HepG2 (cell line): Measurements from ENCODE around the gene CLPTM1. TPM values are rescaled to one million over a fixed set of nuclear protein-coding genes. Genes with fewer than 3 reads are reported as not detected.

Experiments used
- GABPB1 ChIP-seq: IDR thresholded peaks from 2 replicates; pipeline ENCODE4 v1.6.1; 2016; ENCODE audit warnings: mild to moderate bottlenecking, missing genetic modification reagents, moderate library complexity, missing compliant biosample characterization
- GMEB2 ChIP-seq: IDR thresholded peaks from 2 replicates; pipeline ENCODE4 v1.6.1; 2016; ENCODE audit warnings: missing biosample characterization, missing genetic modification reagents, low read depth
- ISL2 ChIP-seq: sonication (generic); formaldehyde crosslinking; IDR thresholded peaks from 2 replicates; pipeline ENCODE4 v1.5.0; 2020; ENCODE audit warnings: missing genetic modification reagents
- JUN ChIP-seq: sonication (generic); formaldehyde crosslinking; IDR thresholded peaks from 2 replicates; pipeline ENCODE4 v1.4.0; 2020; ENCODE audit warnings: mild to moderate bottlenecking, missing genetic modification reagents
- KLF11 ChIP-seq: IDR thresholded peaks from 2 replicates; pipeline ENCODE4 v1.6.1; 2016; ENCODE audit warnings: missing compliant biosample characterization
- KMT2A ChIP-seq: sonication (generic); formaldehyde crosslinking; IDR thresholded peaks from 2 replicates; pipeline ENCODE4 v1.4.0; 2020; ENCODE audit warnings: missing genetic modification reagents
- NR2F6 ChIP-seq, 2 experiments: IDR thresholded peaks; 2 replicates each; pipeline ENCODE4 v1.6.1; 2016; ENCODE audit warnings: antibody characterized with exemption in 1 of 2, mild to moderate bottlenecking in 1 of 2
- POLR2AphosphoS2 ChIP-seq: IDR thresholded peaks from 2 replicates; pipeline ENCODE4 v1.6.1; 2011; ENCODE audit warnings: low read depth, low read length, improper control_type of control experiment
- SATB2 ChIP-seq: sonication (generic); formaldehyde crosslinking; IDR thresholded peaks from 2 replicates; pipeline ENCODE4 v1.5.0; 2020; ENCODE audit warnings: missing genetic modification reagents
- SIN3A ChIP-seq: IDR thresholded peaks from 2 replicates; pipeline ENCODE4 v1.6.1; 2011; ENCODE audit warnings: low read depth, mild to moderate bottlenecking, control low read depth, low read length, borderline replicate concordance
- SP140L ChIP-seq: sonication (generic); formaldehyde crosslinking; IDR thresholded peaks from 2 replicates; pipeline ENCODE4 v1.4.0; 2020; ENCODE audit warnings: missing genetic modification reagents, borderline replicate concordance
- SSRP1 ChIP-seq: IDR thresholded peaks from 2 replicates; pipeline ENCODE4 v1.6.1; 2016; ENCODE audit warnings: control low read depth
- TIGD3 ChIP-seq: sonication (generic); formaldehyde crosslinking; IDR thresholded peaks from 2 replicates; pipeline ENCODE4 v1.5.1; 2020; ENCODE audit warnings: mild to moderate bottlenecking, missing genetic modification reagents, borderline replicate concordance
- ZFP62 ChIP-seq: sonication (generic); formaldehyde crosslinking; IDR thresholded peaks from 2 replicates; pipeline ENCODE4 v1.4.0; 2020; ENCODE audit warnings: missing genetic modification reagents
- polyA plus RNA-seq, 8 experiments: library from polyadenylated mRNA; depleted of rRNA in 3 of 8; stranded (reverse) in 7 of 8; unstranded in 1 of 8; fragments of >200 nt; fragmentation: Illumina TruSeq in 4 of 8; extraction: Trizol in 4 of 8; gene quantifications; 2 replicates each; pipeline versions ENCODE4 v1.2.1 to v1.2.3, GENCODE V29; 2011 to 2016; ENCODE audit warnings: low read depth in 4 of 8, missing spikeins in 1 of 8, mixed read lengths in 1 of 8; ENCODE audit not compliant: insufficient read depth in 1 of 8
- total RNA-seq, 5 experiments: library from RNA; depleted of rRNA; stranded (reverse); fragments of >200 nt; fragmentation: Illumina TruSeq; extraction: Trizol; gene quantifications; 2 replicates each; pipeline ENCODE4 v1.2.3, GENCODE V29; 2016; ENCODE audit warnings: low read depth in 1 of 5
- TF ChIP-seq, protein P1 (sequence below): sonication (generic); formaldehyde crosslinking; IDR thresholded peaks from 2 replicates; pipeline ENCODE4 v1.9.0; 2021; ENCODE audit warnings: missing genetic modification reagents, borderline replicate concordance
- TF ChIP-seq, protein P2 (sequence below): sonication (generic); formaldehyde crosslinking; IDR thresholded peaks from 2 replicates; pipeline ENCODE4; 2020; ENCODE audit warnings: missing genetic modification reagents, mild to moderate bottlenecking, borderline replicate concordance
- TF ChIP-seq, protein P3 (sequence below): sonication (generic); formaldehyde crosslinking; IDR thresholded peaks from 2 replicates; pipeline ENCODE4 v1.4.0; 2020; ENCODE audit warnings: mild to moderate bottlenecking, missing genetic modification reagents

Gene CLPTM1
- total and polyA plus RNA-seq, 2 of the 13 experiments (the other 11 are each of a cell fraction or from before 2014, with no cell fraction given) = 34.9 to 42.8 TPM

- TF ChIP-seq, protein P1, sequence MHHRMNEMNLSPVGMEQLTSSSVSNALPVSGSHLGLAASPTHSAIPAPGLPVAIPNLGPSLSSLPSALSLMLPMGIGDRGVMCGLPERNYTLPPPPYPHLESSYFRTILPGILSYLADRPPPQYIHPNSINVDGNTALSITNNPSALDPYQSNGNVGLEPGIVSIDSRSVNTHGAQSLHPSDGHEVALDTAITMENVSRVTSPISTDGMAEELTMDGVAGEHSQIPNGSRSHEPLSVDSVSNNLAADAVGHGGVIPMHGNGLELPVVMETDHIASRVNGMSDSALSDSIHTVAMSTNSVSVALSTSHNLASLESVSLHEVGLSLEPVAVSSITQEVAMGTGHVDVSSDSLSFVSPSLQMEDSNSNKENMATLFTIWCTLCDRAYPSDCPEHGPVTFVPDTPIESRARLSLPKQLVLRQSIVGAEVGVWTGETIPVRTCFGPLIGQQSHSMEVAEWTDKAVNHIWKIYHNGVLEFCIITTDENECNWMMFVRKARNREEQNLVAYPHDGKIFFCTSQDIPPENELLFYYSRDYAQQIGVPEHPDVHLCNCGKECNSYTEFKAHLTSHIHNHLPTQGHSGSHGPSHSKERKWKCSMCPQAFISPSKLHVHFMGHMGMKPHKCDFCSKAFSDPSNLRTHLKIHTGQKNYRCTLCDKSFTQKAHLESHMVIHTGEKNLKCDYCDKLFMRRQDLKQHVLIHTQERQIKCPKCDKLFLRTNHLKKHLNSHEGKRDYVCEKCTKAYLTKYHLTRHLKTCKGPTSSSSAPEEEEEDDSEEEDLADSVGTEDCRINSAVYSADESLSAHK (CRISPR knock-in tag) = no peak
- TF ChIP-seq NR2F6 (IDR thresholded peaks at IDR 0.05) (no peak), NR2F6 (CRISPR knock-in tag; IDR thresholded peaks at IDR 0.05) (no peak), TIGD3 (CRISPR knock-in tag) (no peak; the same call in 1 of the 2 replicates), KMT2A (CRISPR knock-in tag) (peak; percentile 8; the same call in 1 of the 2 replicates), GMEB2 (no peak), ISL2 (CRISPR knock-in tag) (peak; percentile 50; the same call in 1 of the 2 replicates), SSRP1 (CRISPR knock-in tag) (peak; percentile 98), ZFP62 (CRISPR knock-in tag) (no peak), SATB2 (CRISPR knock-in tag) (no peak), SIN3A (peak; percentile 57; the same call in 1 of the 2 replicates), KLF11 (0 out of 2 replicates have a peak, but pooled peaks have one; percentile 35), POLR2AphosphoS2 (peak; percentile 63; the same call in 1 of the 2 replicates), JUN (CRISPR knock-in tag) (no peak), SP140L (CRISPR knock-in tag) (no peak), GABPB1 (CRISPR knock-in tag) (peak; percentile 92)
- TF ChIP-seq, protein P2, sequence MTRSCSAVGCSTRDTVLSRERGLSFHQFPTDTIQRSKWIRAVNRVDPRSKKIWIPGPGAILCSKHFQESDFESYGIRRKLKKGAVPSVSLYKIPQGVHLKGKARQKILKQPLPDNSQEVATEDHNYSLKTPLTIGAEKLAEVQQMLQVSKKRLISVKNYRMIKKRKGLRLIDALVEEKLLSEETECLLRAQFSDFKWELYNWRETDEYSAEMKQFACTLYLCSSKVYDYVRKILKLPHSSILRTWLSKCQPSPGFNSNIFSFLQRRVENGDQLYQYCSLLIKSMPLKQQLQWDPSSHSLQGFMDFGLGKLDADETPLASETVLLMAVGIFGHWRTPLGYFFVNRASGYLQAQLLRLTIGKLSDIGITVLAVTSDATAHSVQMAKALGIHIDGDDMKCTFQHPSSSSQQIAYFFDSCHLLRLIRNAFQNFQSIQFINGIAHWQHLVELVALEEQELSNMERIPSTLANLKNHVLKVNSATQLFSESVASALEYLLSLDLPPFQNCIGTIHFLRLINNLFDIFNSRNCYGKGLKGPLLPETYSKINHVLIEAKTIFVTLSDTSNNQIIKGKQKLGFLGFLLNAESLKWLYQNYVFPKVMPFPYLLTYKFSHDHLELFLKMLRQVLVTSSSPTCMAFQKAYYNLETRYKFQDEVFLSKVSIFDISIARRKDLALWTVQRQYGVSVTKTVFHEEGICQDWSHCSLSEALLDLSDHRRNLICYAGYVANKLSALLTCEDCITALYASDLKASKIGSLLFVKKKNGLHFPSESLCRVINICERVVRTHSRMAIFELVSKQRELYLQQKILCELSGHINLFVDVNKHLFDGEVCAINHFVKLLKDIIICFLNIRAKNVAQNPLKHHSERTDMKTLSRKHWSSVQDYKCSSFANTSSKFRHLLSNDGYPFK (CRISPR knock-in tag) = peak; percentile 77; the same call in 1 of the 2 replicates
- TF ChIP-seq, protein P3, sequence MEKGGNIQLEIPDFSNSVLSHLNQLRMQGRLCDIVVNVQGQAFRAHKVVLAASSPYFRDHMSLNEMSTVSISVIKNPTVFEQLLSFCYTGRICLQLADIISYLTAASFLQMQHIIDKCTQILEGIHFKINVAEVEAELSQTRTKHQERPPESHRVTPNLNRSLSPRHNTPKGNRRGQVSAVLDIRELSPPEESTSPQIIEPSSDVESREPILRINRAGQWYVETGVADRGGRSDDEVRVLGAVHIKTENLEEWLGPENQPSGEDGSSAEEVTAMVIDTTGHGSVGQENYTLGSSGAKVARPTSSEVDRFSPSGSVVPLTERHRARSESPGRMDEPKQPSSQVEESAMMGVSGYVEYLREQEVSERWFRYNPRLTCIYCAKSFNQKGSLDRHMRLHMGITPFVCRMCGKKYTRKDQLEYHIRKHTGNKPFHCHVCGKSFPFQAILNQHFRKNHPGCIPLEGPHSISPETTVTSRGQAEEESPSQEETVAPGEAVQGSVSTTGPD = no peak
Observed at GRCh38 chr19:44954649-44955504, at the start of gene CLPTM1 (continued).
